IgD-negative memory B cell (primary cell): Measurements from ENCODE around the gene TEX19. TPM values are rescaled to one million over a fixed set of nuclear protein-coding genes. Genes with fewer than 3 reads are reported as not detected.

ENCODE experiments used
- H3K27ac Mint-ChIP-seq, 3 donors: one replicate each; pipeline ENCODE4 v1.8.0; 2020 to 2022; ENCODE audit warnings: mild to moderate bottlenecking in 3 of 3, mixed read lengths in 3 of 3, moderate library complexity in 1 of 3
- H3K27me3 Mint-ChIP-seq: one replicate; pipeline ENCODE4 v1.8.0; 2021; ENCODE audit warnings: mixed read lengths
- H3K36me3 Mint-ChIP-seq: one replicate; pipeline ENCODE4 v1.8.0; 2020; ENCODE audit warnings: mild to moderate bottlenecking, mixed read lengths
- H3K4me1 Mint-ChIP-seq, 3 donors: one replicate each; pipeline ENCODE4 v1.8.0; 2020 to 2022; ENCODE audit warnings: mixed read lengths in 3 of 3, mild to moderate bottlenecking in 1 of 3
- H3K4me3 Mint-ChIP-seq, 4 donors: one replicate each; pipeline ENCODE4 v1.8.0; 2020 to 2022; ENCODE audit warnings: mild to moderate bottlenecking in 4 of 4, mixed read lengths in 4 of 4, moderate library complexity in 3 of 4
- H3K9me3 Mint-ChIP-seq, 3 donors: one replicate each; pipeline ENCODE4 v1.8.0; 2020 to 2021; ENCODE audit warnings: mixed read lengths in 3 of 3, mild to moderate bottlenecking in 1 of 3
- polyA plus RNA-seq: library from polyadenylated mRNA; unstranded; fragments of 300-500 nt; fragmentation: Illumina TruSeq; gene quantifications from one replicate; pipeline ENCODE4 v1.2.3, GENCODE V29; 2021

TEX19 gene
- polyA plus RNA-seq, 1 donor from 2014 or later: 0.36 TPM

GRCh38 chr17:82328141-82328993, 30.7 kb upstream of the TEX19 start:
- Mint-ChIP-seq H3K4me1 (peaks cover 4 to 7% (median 5%) of the 10 kb centered on the region in 3 donors), H3K4me3 (peak overlapping the region in 2 of 4 donors; percentile 20 to 49), H3K36me3 (no peaks in the 10 kb centered on the region), H3K27me3 (peaks cover 34% of the 10 kb centered on the region), H3K9me3 (no peaks in the 10 kb centered on the region), H3K27ac (no peak overlapping the region)

- Mint-ChIP-seq H3K9me3 (no peaks in the 10 kb centered on the region), H3K4me1 (peaks cover 4 to 7% (median 5%) of the 10 kb centered on the region in 3 donors), H3K27ac (peak overlapping the region in 1 of 3 donors; percentile 67), H3K36me3 (no peaks in the 10 kb centered on the region), H3K27me3 (peaks cover 31% of the 10 kb centered on the region), H3K4me3 (peak overlapping the region in 2 of 4 donors; percentile 20 to 49)
These were observed 30.0 kb upstream of the TEX19 start for GRCh38 chr17:82328994-82329507.

GRCh38 chr17:82329683-82330321, 29.2 kb upstream of the TEX19 start:
- H3K9me3 Mint-ChIP-seq: no peaks in the 10 kb centered on the region
- H3K27ac Mint-ChIP-seq: no peak overlapping the region
- H3K4me1 Mint-ChIP-seq: peaks cover 4 to 6% (median 6%) of the 10 kb centered on the region in 3 donors
- H3K4me3 Mint-ChIP-seq: no peak overlapping the region
- H3K27me3 Mint-ChIP-seq: peaks cover 27% of the 10 kb centered on the region
- no peaks in the 10 kb centered on the region for H3K36me3 Mint-ChIP-seq

- Mint-ChIP-seq H3K4me1 (peaks cover 11 to 12% (median 12%) of the 10 kb centered on the region in 3 donors), H3K4me3 (no peak overlapping the region), H3K27ac (no peak overlapping the region), H3K9me3 (no peaks in the 10 kb centered on the region), H3K36me3 (no peaks in the 10 kb centered on the region), H3K27me3 (peaks cover 28% of the 10 kb centered on the region)
These were observed 28.5 kb upstream of the TEX19 start for GRCh38 chr17:82330322-82331239.

GRCh38 chr17:82331345-82331939, 27.6 kb upstream of the TEX19 start:
- H3K4me3 Mint-ChIP-seq: peak overlapping the region in 1 of 4 donors; percentile 53
- peaks cover 12 to 15% (median 14%) of the 10 kb centered on the region in 3 donors for H3K4me1 Mint-ChIP-seq
- no peak overlapping the region for H3K27ac Mint-ChIP-seq
- H3K36me3 Mint-ChIP-seq: no peaks in the 10 kb centered on the region
- peaks cover 26% of the 10 kb centered on the region for H3K27me3 Mint-ChIP-seq
- H3K9me3 Mint-ChIP-seq: no peaks in the 10 kb centered on the region

GRCh38 chr17:82332669-82333278, 26.3 kb upstream of the TEX19 start:
- Mint-ChIP-seq H3K36me3 (no peaks in the 10 kb centered on the region), H3K27me3 (peaks cover 24% of the 10 kb centered on the region), H3K4me1 (peaks cover 12 to 15% (median 14%) of the 10 kb centered on the region in 3 donors), H3K4me3 (peak overlapping the region; percentile 54 to 85 (median 82)), H3K9me3 (no peaks in the 10 kb centered on the region), H3K27ac (peak overlapping the region in 2 of 3 donors; percentile 12 to 19)

GRCh38 chr17:82333279-82334171, 25.5 kb upstream of the TEX19 start, which contains the start of gene SECTM1:
SECTM1 (minus strand) TSS chr17:82333766; CDS start chr17:82327240, 6,526 bp downstream.
- peak within 1 kb of the TSS; percentile 12 to 47 (median 19) for H3K27ac Mint-ChIP-seq

GRCh38 chr17:82334204-82334621, 24.8 kb upstream of the TEX19 start:
- H3K27ac Mint-ChIP-seq: no peak overlapping the region
- H3K9me3 Mint-ChIP-seq: no peaks in the 10 kb centered on the region
- H3K4me1 Mint-ChIP-seq: peaks cover 12 to 20% (median 14%) of the 10 kb centered on the region in 3 donors
- H3K27me3 Mint-ChIP-seq: peaks cover 17% of the 10 kb centered on the region
- peak overlapping the region; percentile 73 to 96 (median 92) for H3K4me3 Mint-ChIP-seq
- H3K36me3 Mint-ChIP-seq: no peaks in the 10 kb centered on the region

More at GRCh38 chr17:82333279-82334171, 25.5 kb upstream of the TEX19 start, which contains the start of gene SECTM1:
- H3K4me3 Mint-ChIP-seq: peak within 1 kb of the TSS; percentile 73 to 96 (median 92)
- H3K9me3 Mint-ChIP-seq: no peaks in the 10 kb centered on the region
- peaks cover 12 to 17% (median 14%) of the 10 kb centered on the region in 3 donors for H3K4me1 Mint-ChIP-seq
- H3K27me3 Mint-ChIP-seq: peaks cover 22% of the 10 kb centered on the region
- H3K36me3 Mint-ChIP-seq: no peaks in the 10 kb centered on the region

GRCh38 chr17:82334622-82335394, 24.2 kb upstream of the TEX19 start:
- Mint-ChIP-seq H3K27me3 (peaks cover 14% of the 10 kb centered on the region), H3K4me3 (peak overlapping the region; percentile 73 to 96 (median 92)), H3K9me3 (no peaks in the 10 kb centered on the region), H3K27ac (peak overlapping the region; percentile 3 to 89 (median 12)), H3K4me1 (peaks cover 12 to 20% (median 14%) of the 10 kb centered on the region in 3 donors), H3K36me3 (no peaks in the 10 kb centered on the region)

- Mint-ChIP-seq H3K9me3 (peaks cover 0 to 3% (median 0%) of the 10 kb centered on the region in 3 donors), H3K27ac (no peak overlapping the region), H3K27me3 (peaks cover 5% of the 10 kb centered on the region), H3K4me3 (peak overlapping the region in 1 of 4 donors; percentile 65), H3K36me3 (no peaks in the 10 kb centered on the region), H3K4me1 (peaks cover 7 to 18% (median 10%) of the 10 kb centered on the region in 3 donors)
These were observed 20.0 kb upstream of the TEX19 start for GRCh38 chr17:82338858-82339633.

GRCh38 chr17:82339634-82340580, 19.1 kb upstream of the TEX19 start:
- no peak overlapping the region for H3K27ac Mint-ChIP-seq
- peaks cover 4% of the 10 kb centered on the region for H3K27me3 Mint-ChIP-seq
- peaks cover 5 to 17% (median 7%) of the 10 kb centered on the region in 3 donors for H3K4me1 Mint-ChIP-seq
- no peaks in the 10 kb centered on the region for H3K36me3 Mint-ChIP-seq
- H3K4me3 Mint-ChIP-seq: no peak overlapping the region
- H3K9me3 Mint-ChIP-seq: peaks cover 0 to 3% (median 0%) of the 10 kb centered on the region in 3 donors
